Activated B cell treated with CpG ODN at 0.5 μM for 24 hours (primary cell): Measurements from ENCODE around the gene PPP1R12A. TPM values are rescaled to one million over a fixed set of nuclear protein-coding genes. Genes with fewer than 3 reads are reported as not detected.
"Not testable (repeated sequence)": the region's sequence is repeated elsewhere in the genome, so short reads cannot be mapped to it uniquely, and the experiment has no call there.

Experiments
- ATAC-seq: fragments of 200-7000 bp; cut with Tn5 transposase; one replicate; pipeline ENCODE4 v1.10.0; 2021; ENCODE audit warnings: low read depth, mild to moderate bottlenecking, moderate library complexity
- CTCF ChIA-PET: fragments of 350-600 bp; sonication (Branson Sonifier 250); formaldehyde crosslinking; loops from one replicate; lab custom pipeline; 2021; ENCODE audit warnings: antibody characterized with exemption; lab: Charles Lee
- POLR2A ChIA-PET: fragments of 350-600 bp; sonication (Branson Sonifier 250); formaldehyde crosslinking; loops from one replicate; lab custom pipeline; 2021; ENCODE audit warnings: antibody characterized with exemption; lab: Charles Lee
- DNase-seq: peaks from one replicate; pipeline ENCODE4 v3.0.0; 2022
- H3K27ac Mint-ChIP-seq: one replicate; pipeline ENCODE4 v1.8.0; 2020; ENCODE audit warnings: mixed read lengths
- H3K27me3 Mint-ChIP-seq: one replicate; pipeline ENCODE4 v1.8.0; 2021; ENCODE audit warnings: mixed read lengths
- H3K36me3 Mint-ChIP-seq: one replicate; pipeline ENCODE4 v1.8.0; 2021; ENCODE audit warnings: low read depth, mixed read lengths
- H3K4me1 Mint-ChIP-seq: one replicate; pipeline ENCODE4 v1.8.0; 2021; ENCODE audit warnings: mixed read lengths
- H3K4me3 Mint-ChIP-seq: one replicate; pipeline ENCODE4 v1.8.0; 2020; ENCODE audit warnings: mild to moderate bottlenecking, mixed read lengths
- H3K9me3 Mint-ChIP-seq: one replicate; pipeline ENCODE4 v1.8.0; 2020; ENCODE audit warnings: mixed read lengths
- intact Hi-C: fragments of 100-400 bp; cut with micrococcal nuclease; formaldehyde crosslinking; loops from one replicate; pipeline ENCODE4 v1.15.1; 2024
- total RNA-seq: library from RNA; stranded (reverse); gene quantifications from 2 replicates; pipeline ENCODE4 v1.2.3, GENCODE V29; 2022
- TF ChIP-seq, protein P1 (sequence below): fragments of 200-600 bp; IDR thresholded peaks from one replicate; pipeline ENCODE4 v1.8.0; 2022; ENCODE audit warnings: antibody characterized with exemption, mild to moderate bottlenecking

PPP1R12A gene
- total RNA-seq, 1 donor from 2014 or later, result 90.4 TPM

DNA sequence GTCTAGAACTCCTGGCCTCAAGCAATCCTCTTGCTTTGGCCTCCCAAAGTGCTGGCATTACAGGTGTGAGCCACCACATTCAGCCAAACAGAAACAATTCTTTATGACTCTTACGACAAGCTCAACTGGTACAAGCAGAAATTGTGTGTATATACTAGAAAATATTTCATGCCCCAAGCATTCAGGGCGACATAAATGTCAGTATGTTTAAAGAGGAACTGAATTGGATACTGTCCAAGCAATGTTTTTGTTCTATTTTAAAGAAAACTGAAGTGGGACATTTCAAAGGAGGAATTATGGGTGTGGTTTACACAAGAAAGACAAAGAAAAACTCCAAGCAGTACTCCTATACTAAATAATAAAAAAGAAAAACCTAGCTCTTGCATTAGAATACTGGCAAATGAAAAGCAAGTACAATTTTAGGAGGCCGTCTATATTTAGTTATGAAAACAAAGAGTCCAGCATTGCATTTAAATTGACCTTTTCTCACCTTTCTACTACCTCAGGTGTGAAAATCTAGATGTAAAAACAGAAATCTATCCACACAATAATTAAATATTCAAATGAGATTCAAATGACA is 48.9 kb downstream of the PPP1R12A start:
- intact Hi-C loops, result no loop called here
- Mint-ChIP-seq H3K36me3 (peaks cover 3% of the 10 kb centered on the region), H3K9me3 (no peaks in the 10 kb centered on the region), H3K27me3 (no peaks in the 10 kb centered on the region), H3K27ac (no peak overlapping the region), H3K4me3 (no peak overlapping the region), H3K4me1 (peaks cover 75% of the 10 kb centered on the region)
- TF ChIP-seq, protein P1, sequence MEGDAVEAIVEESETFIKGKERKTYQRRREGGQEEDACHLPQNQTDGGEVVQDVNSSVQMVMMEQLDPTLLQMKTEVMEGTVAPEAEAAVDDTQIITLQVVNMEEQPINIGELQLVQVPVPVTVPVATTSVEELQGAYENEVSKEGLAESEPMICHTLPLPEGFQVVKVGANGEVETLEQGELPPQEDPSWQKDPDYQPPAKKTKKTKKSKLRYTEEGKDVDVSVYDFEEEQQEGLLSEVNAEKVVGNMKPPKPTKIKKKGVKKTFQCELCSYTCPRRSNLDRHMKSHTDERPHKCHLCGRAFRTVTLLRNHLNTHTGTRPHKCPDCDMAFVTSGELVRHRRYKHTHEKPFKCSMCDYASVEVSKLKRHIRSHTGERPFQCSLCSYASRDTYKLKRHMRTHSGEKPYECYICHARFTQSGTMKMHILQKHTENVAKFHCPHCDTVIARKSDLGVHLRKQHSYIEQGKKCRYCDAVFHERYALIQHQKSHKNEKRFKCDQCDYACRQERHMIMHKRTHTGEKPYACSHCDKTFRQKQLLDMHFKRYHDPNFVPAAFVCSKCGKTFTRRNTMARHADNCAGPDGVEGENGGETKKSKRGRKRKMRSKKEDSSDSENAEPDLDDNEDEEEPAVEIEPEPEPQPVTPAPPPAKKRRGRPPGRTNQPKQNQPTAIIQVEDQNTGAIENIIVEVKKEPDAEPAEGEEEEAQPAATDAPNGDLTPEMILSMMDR, result no peak
- ChIA-PET POLR2A (no interaction called here), CTCF (no interaction called here)
- DNase-seq (no peak), ATAC-seq (no peak)

DNA sequence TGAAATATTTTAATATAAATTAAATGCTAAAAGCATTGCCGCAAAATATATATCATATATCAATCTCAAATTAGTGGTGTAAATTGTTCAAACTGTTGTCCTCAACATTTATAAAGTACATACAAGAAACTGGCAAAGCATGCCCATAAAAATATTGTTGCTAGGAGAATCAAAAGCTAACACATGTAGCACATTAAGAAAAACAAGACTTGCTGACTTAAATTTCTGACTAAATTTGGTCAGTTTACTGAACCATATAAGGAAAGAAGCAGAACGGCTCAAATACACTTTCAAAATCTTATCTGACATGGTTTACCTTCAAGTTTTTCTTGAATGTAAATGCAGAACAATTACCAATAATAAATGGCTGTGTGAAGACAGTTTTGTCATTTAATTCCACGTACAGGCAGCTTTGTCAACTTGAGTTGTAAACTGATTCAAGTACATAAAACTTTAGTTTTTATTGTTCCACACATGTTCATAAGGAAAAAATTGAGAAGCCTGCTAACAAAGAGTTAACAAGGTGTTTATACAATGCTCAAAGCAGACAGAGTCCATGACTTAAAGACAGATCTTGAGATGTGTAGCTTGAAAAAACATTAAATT is 50.4 kb downstream of the PPP1R12A start:
- ChIA-PET CTCF (no interaction called here), POLR2A (no interaction called here)
- H3K27me3 Mint-ChIP-seq, result no peaks in the 10 kb centered on the region
- H3K36me3 Mint-ChIP-seq, result peaks cover 5% of the 10 kb centered on the region
- ATAC-seq (no peak), DNase-seq (no peak)
- intact Hi-C loops, result no loop called here
- no peaks in the 10 kb centered on the region for H3K9me3 Mint-ChIP-seq
- H3K4me1 Mint-ChIP-seq, result peaks cover 81% of the 10 kb centered on the region
- H3K27ac Mint-ChIP-seq, result no peak overlapping the region
- H3K4me3 Mint-ChIP-seq, result no peak overlapping the region
- TF ChIP-seq, protein P1, result no peak

DNA sequence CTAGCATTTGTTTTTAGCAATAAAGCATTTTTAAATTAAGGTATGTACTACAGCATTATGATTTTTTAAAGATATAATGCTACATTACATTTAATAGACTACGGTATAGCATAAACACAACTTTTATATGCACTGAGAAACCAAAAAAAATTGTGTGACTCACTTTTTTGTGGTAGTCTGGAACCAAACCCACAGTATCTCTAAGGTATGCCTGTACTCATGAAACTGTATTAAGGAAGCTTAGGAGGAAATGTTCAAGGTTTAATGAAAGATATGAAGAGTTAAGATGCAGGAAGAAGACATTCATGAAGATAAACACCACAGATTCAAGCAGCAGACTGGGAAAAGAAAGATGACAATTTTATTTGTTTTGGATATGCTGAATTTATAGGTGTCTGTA is 51.7 kb downstream of the PPP1R12A start:
- H3K9me3 Mint-ChIP-seq, result no peaks in the 10 kb centered on the region
- ChIA-PET CTCF (no interaction called here), POLR2A (no interaction called here)
- ATAC-seq (no peak), DNase-seq (no peak)
- TF ChIP-seq, protein P1, result no peak
- peaks cover 80% of the 10 kb centered on the region for H3K4me1 Mint-ChIP-seq
- H3K36me3 Mint-ChIP-seq, result peaks cover 8% of the 10 kb centered on the region
- intact Hi-C loops, result no loop called here
- H3K4me3 Mint-ChIP-seq, result no peak overlapping the region
- no peak overlapping the region for H3K27ac Mint-ChIP-seq
- H3K27me3 Mint-ChIP-seq, result no peaks in the 10 kb centered on the region

DNA sequence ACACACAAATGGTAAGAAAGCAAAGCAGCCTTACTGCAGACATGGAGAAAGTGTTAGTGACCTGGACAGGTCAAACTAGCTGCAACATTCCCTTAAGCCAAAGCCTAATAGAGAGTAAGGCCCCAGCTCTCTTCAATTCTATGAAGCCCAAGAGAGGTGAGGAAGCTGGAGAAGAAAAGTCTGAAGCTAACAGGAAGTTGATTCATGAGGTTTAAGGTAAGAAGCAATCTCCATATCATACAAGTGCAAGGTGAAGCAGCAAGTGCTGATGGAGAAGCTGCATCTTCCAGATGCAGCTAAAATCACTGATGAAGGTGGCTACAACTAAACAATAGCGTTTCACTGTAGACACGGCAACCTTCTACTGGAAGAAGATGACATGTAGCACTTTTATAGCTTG is 53.5 kb downstream of the PPP1R12A start:
- TF ChIP-seq, protein P1, result no peak
- ATAC-seq, result no peak
- Mint-ChIP-seq H3K27ac (no peak overlapping the region), H3K4me1 (peaks cover 73% of the 10 kb centered on the region), H3K4me3 (no peak overlapping the region), H3K36me3 (peaks cover 20% of the 10 kb centered on the region), H3K9me3 (no peaks in the 10 kb centered on the region), H3K27me3 (no peaks in the 10 kb centered on the region)
- no peak for DNase-seq
- intact Hi-C loops, result no loop called here
- ChIA-PET POLR2A (no interaction called here), CTCF (interaction anchor here (0.5 kb wide), 1 partner anchor 389 kb away, joined by 3 read pairs; no protein-coding TSS in a partner anchor)

DNA sequence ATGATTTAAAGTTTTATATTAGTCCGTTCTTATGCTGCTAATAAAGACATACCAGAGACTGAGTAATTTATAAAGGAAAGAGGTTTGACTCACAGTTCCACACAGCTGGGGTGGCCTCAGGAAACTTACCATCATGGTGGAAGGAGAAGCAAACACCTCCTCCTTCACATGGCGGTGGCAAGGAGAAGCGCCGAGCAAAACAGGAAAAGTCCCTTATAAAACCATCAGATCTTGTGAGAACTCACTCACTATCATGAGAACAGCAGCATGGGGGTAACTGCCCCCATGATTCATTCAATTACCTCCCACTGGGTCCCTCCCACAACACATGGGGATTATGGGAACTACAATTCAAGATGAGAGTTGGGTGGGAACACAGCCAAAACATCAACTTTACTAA is 56.4 kb downstream of the PPP1R12A start:
- H3K27ac Mint-ChIP-seq, ATAC-seq, H3K9me3 Mint-ChIP-seq, intact Hi-C loops, DNase-seq, H3K27me3 Mint-ChIP-seq, H3K4me3 Mint-ChIP-seq, POLR2A ChIA-PET, CTCF ChIA-PET: not testable (repeated sequence)
- H3K36me3 Mint-ChIP-seq, result peaks cover 35% of the 10 kb centered on the region
- H3K4me1 Mint-ChIP-seq, result peaks cover 70% of the 10 kb centered on the region
